Cardiac muscle cell (in vitro differentiated cells and primary cell): ENCODE data around the gene MPP3. TPM values are rescaled to one million over a fixed set of nuclear protein-coding genes. Genes with fewer than 3 reads are reported as not detected.

Experiments
- DNase-seq, 2 donors: peaks; one replicate each; pipeline versions ENCODE4 v3.0.0 to v3.0.0-alpha.2; 2010 to 2017; ENCODE audit warnings: low read depth in 1 of 2, low spot score in 1 of 2
- H3K27ac ChIP-seq: fragments of 200-600 bp; sonication (generic); 2 replicates; pipeline ENCODE4 v1.5.1; 2016
- H3K27me3 ChIP-seq: fragments of 200-600 bp; sonication (generic); 2 replicates; pipeline ENCODE4 v1.6.0; 2016; ENCODE audit warnings: control low read depth
- H3K36me3 ChIP-seq: fragments of 200-600 bp; sonication (generic); 2 replicates; pipeline ENCODE4 v1.5.1; 2016; ENCODE audit warnings: control low read depth
- H3K4me1 ChIP-seq: fragments of 200-600 bp; sonication (generic); 2 replicates; pipeline ENCODE4 v1.8.1; 2017; ENCODE audit warnings: low read depth, mild to moderate bottlenecking, mixed run types
- H3K4me3 ChIP-seq: fragments of 200-600 bp; sonication (generic); 2 replicates; pipeline ENCODE4 v1.5.1; 2016; ENCODE audit warnings: mild to moderate bottlenecking
- H3K9me3 ChIP-seq: fragments of 200-600 bp; sonication (generic); 2 replicates; pipeline ENCODE4 v1.5.1; 2017; ENCODE audit warnings: low read depth, mild to moderate bottlenecking, control low read depth
- polyA plus RNA-seq: library from polyadenylated mRNA; unstranded; fragments of >200 nt; fragmentation: Nextera tagmentation; extraction: Ambion mirVana; gene quantifications from 2 replicates; pipeline ENCODE4 v1.2.1, GENCODE V29; 2016
- total RNA-seq: library from RNA; depleted of rRNA; stranded (reverse); fragments of >200 nt; gene quantifications from 2 replicates; pipeline ENCODE4 v1.2.3, GENCODE V29; 2016
- TF ChIP-seq, protein P1 (sequence below): IDR thresholded peaks from 2 replicates; pipeline ENCODE4 v1.5.1; 2012; ENCODE audit warnings: low read depth, mild to moderate bottlenecking, low read length

The MPP3 gene, protein sequence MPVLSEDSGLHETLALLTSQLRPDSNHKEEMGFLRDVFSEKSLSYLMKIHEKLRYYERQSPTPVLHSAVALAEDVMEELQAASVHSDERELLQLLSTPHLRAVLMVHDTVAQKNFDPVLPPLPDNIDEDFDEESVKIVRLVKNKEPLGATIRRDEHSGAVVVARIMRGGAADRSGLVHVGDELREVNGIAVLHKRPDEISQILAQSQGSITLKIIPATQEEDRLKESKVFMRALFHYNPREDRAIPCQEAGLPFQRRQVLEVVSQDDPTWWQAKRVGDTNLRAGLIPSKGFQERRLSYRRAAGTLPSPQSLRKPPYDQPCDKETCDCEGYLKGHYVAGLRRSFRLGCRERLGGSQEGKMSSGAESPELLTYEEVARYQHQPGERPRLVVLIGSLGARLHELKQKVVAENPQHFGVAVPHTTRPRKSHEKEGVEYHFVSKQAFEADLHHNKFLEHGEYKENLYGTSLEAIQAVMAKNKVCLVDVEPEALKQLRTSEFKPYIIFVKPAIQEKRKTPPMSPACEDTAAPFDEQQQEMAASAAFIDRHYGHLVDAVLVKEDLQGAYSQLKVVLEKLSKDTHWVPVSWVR
- total RNA-seq (7.4 and 7.6 TPM in 2 replicates), polyA plus RNA-seq (5.3 and 14.6 TPM in 2 replicates)

GRCh38 chr17:43832976-43833829 is at the start of gene MPP3:
Gene MPP3 (minus strand): TSS chr17:43833146. CDS start chr17:43831906, 1,240 bp downstream.
- TF ChIP-seq, protein P1, sequence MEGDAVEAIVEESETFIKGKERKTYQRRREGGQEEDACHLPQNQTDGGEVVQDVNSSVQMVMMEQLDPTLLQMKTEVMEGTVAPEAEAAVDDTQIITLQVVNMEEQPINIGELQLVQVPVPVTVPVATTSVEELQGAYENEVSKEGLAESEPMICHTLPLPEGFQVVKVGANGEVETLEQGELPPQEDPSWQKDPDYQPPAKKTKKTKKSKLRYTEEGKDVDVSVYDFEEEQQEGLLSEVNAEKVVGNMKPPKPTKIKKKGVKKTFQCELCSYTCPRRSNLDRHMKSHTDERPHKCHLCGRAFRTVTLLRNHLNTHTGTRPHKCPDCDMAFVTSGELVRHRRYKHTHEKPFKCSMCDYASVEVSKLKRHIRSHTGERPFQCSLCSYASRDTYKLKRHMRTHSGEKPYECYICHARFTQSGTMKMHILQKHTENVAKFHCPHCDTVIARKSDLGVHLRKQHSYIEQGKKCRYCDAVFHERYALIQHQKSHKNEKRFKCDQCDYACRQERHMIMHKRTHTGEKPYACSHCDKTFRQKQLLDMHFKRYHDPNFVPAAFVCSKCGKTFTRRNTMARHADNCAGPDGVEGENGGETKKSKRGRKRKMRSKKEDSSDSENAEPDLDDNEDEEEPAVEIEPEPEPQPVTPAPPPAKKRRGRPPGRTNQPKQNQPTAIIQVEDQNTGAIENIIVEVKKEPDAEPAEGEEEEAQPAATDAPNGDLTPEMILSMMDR, result no peak
- Histone ChIP-seq H3K36me3 (no peaks in the 10 kb centered on the region), H3K27ac (no peak within 1 kb of the TSS), H3K4me1 (peaks cover 9% of the 10 kb centered on the region), H3K4me3 (peak within 1 kb of the TSS; percentile 63), H3K27me3 (no peaks in the 10 kb centered on the region), H3K9me3 (no peaks in the 10 kb centered on the region)
- DNase-seq, result peak; percentile 80 to 87

- H3K9me3 ChIP-seq, result no peaks in the 10 kb centered on the region
- no peaks in the 10 kb centered on the region for H3K27me3 ChIP-seq
- no peak for DNase-seq
- TF ChIP-seq, protein P1, result no peak
- H3K4me1 ChIP-seq, result no peaks in the 10 kb centered on the region
- no peak overlapping the region for H3K27ac ChIP-seq
- no peak overlapping the region for H3K4me3 ChIP-seq
- H3K36me3 ChIP-seq, result no peaks in the 10 kb centered on the region
Observed at GRCh38 chr17:43881758-43882505, 49.0 kb upstream of the MPP3 start.

- Histone ChIP-seq H3K4me1 (no peaks in the 10 kb centered on the region), H3K4me3 (no peak overlapping the region), H3K27ac (no peak overlapping the region), H3K27me3 (no peaks in the 10 kb centered on the region), H3K36me3 (no peaks in the 10 kb centered on the region), H3K9me3 (no peaks in the 10 kb centered on the region)
- no peak for DNase-seq
- TF ChIP-seq, protein P1, result no peak
Observed at GRCh38 chr17:43881181-43881580, 48.2 kb upstream of the MPP3 start.

- no peak overlapping the region for H3K4me3 ChIP-seq
- H3K4me1 ChIP-seq, result no peaks in the 10 kb centered on the region
- peak; percentile 13 to 60 for DNase-seq
- no peak overlapping the region for H3K27ac ChIP-seq
- TF ChIP-seq, protein P1, result peak; percentile 72
- H3K27me3 ChIP-seq, result no peaks in the 10 kb centered on the region
- no peaks in the 10 kb centered on the region for H3K36me3 ChIP-seq
- no peaks in the 10 kb centered on the region for H3K9me3 ChIP-seq
Observed at GRCh38 chr17:43880420-43880991, 47.6 kb upstream of the MPP3 start.
